HG03060 (cell line): ENCODE data around the gene KRT5.

Source experiments
- ATAC-seq: cut with Tn5 transposase; IDR thresholded peaks from one replicate; pipeline ENCODE4 v1.9.1; 2021; ENCODE audit warnings: low read depth, moderate number of reproducible peaks; ENCODE audit not compliant: unreplicated experiment

Gene KRT5

GRCh38 chr12:52519826-52520662 lies at the start of gene KRT5:
Gene KRT5, minus strand, starts transcription at chr12:52520394. Its CDS starts 98 bp downstream, at chr12:52520296.
- ATAC-seq = no peak

- no peak for ATAC-seq
Observed at GRCh38 chr12:52568111-52568510, 47.9 kb upstream of the KRT5 start.

- no peak for ATAC-seq
Observed at GRCh38 chr12:52566847-52567291, 46.7 kb upstream of the KRT5 start.

- no peak for ATAC-seq
Observed at GRCh38 chr12:52564582-52564981, 44.4 kb upstream of the KRT5 start.

- ATAC-seq = no peak
Observed at GRCh38 chr12:52561880-52562449, 41.8 kb upstream of the KRT5 start.

GRCh38 chr12:52559979-52560378 lies 39.8 kb upstream of the KRT5 start:
- ATAC-seq = no peak

- ATAC-seq = no peak
Observed at GRCh38 chr12:52558781-52559445, 38.7 kb upstream of the KRT5 start.

- ATAC-seq = no peak
Observed at GRCh38 chr12:52557476-52557875, 37.3 kb upstream of the KRT5 start.

- no peak for ATAC-seq
Observed at GRCh38 chr12:52555577-52555976, 35.4 kb upstream of the KRT5 start.

GRCh38 chr12:52552681-52553195 lies 32.5 kb upstream of the KRT5 start, which contains the start of gene KRT71:
Gene KRT71, minus strand, starts transcription at chr12:52553145. Its CDS starts 68 bp downstream, at chr12:52553077.
- ATAC-seq = no peak

GRCh38 chr12:52552055-52552454 lies 31.9 kb upstream of the KRT5 start:
- no peak for ATAC-seq

GRCh38 chr12:52551216-52551865 lies 31.1 kb upstream of the KRT5 start:
- no peak for ATAC-seq

- no peak for ATAC-seq
Observed at GRCh38 chr12:52546126-52546525, 25.9 kb upstream of the KRT5 start.

GRCh38 chr12:52543985-52544883 lies 24.0 kb upstream of the KRT5 start:
- no peak for ATAC-seq

- no peak for ATAC-seq
Observed at GRCh38 chr12:52542785-52543318, 22.7 kb upstream of the KRT5 start.

GRCh38 chr12:52542157-52542556 lies 22.0 kb upstream of the KRT5 start:
- no peak for ATAC-seq

- no peak for ATAC-seq
Observed at GRCh38 chr12:52541709-52542108, 21.5 kb upstream of the KRT5 start.

GRCh38 chr12:52540531-52540930 lies 20.3 kb upstream of the KRT5 start:
- ATAC-seq = no peak

GRCh38 chr12:52539821-52540173 lies 19.6 kb upstream of the KRT5 start:
- ATAC-seq = no peak
